ENCODE measurements around the gene GSDME. TPM values are rescaled to one million over a fixed set of nuclear protein-coding genes. Genes with fewer than 3 reads are reported as not detected.

GSDME gene
- total RNA-seq, 1 donor from 2014 or later, result 10.8 TPM

- no peak for DNase-seq (ENCODE audit: extremely low spot score, unreplicated experiment)
- Mint-ChIP-seq H3K27ac (no peak overlapping the region), H3K27me3 (no peaks in the 10 kb centered on the region), H3K36me3 (no peaks in the 10 kb centered on the region), H3K9me3 (no peaks in the 10 kb centered on the region), H3K4me1 (ENCODE audit: unreplicated experiment) (no peaks in the 10 kb centered on the region), H3K4me3 (no peak overlapping the region)
- no peak for TF ChIP-seq CTCF (conservative IDR thresholded peaks at IDR 0.05)
Measured at GRCh38 chr7:24788961-24789576, 31.8 kb upstream of the GSDME start.

- Mint-ChIP-seq H3K27me3 (no peaks in the 10 kb centered on the region), H3K4me1 (ENCODE audit: unreplicated experiment) (no peaks in the 10 kb centered on the region), H3K4me3 (no peak overlapping the region), H3K36me3 (peaks cover 6% of the 10 kb centered on the region), H3K9me3 (peaks cover 7% of the 10 kb centered on the region), H3K27ac (no peak overlapping the region)
- no peak for DNase-seq (ENCODE audit: extremely low spot score, unreplicated experiment)
- peak; percentile 62 for TF ChIP-seq CTCF (conservative IDR thresholded peaks at IDR 0.05)
Measured at GRCh38 chr7:24788075-24788474, 30.8 kb upstream of the GSDME start.

GRCh38 chr7:24786941-24787340 is 29.7 kb upstream of the GSDME start:
- no peak overlapping the region for H3K4me3 Mint-ChIP-seq
- H3K27ac Mint-ChIP-seq, result no peak overlapping the region
- H3K36me3 Mint-ChIP-seq, result peaks cover 6% of the 10 kb centered on the region
- H3K27me3 Mint-ChIP-seq, result no peaks in the 10 kb centered on the region
- DNase-seq (ENCODE audit: extremely low spot score, unreplicated experiment), result no peak
- TF ChIP-seq CTCF (conservative IDR thresholded peaks at IDR 0.05), result no peak
- no peaks in the 10 kb centered on the region for H3K4me1 Mint-ChIP-seq (ENCODE audit: unreplicated experiment)
- peaks cover 7% of the 10 kb centered on the region for H3K9me3 Mint-ChIP-seq

- H3K9me3 Mint-ChIP-seq, result peaks cover 7% of the 10 kb centered on the region
- no peaks in the 10 kb centered on the region for H3K4me1 Mint-ChIP-seq (ENCODE audit: unreplicated experiment)
- H3K36me3 Mint-ChIP-seq, result peaks cover 6% of the 10 kb centered on the region
- DNase-seq (ENCODE audit: extremely low spot score, unreplicated experiment), result no peak
- no peak overlapping the region for H3K4me3 Mint-ChIP-seq
- H3K27me3 Mint-ChIP-seq, result no peaks in the 10 kb centered on the region
- no peak for TF ChIP-seq CTCF (conservative IDR thresholded peaks at IDR 0.05)
- no peak overlapping the region for H3K27ac Mint-ChIP-seq
Measured at GRCh38 chr7:24786306-24786705, 29.0 kb upstream of the GSDME start.

- TF ChIP-seq CTCF (conservative IDR thresholded peaks at IDR 0.05), result no peak
Measured at GRCh38 chr7:24784277-24784676, 27.0 kb upstream of the GSDME start.

GRCh38 chr7:24783698-24784097 is 26.4 kb upstream of the GSDME start:
- H3K36me3 Mint-ChIP-seq, result peaks cover 6% of the 10 kb centered on the region
- TF ChIP-seq CTCF (conservative IDR thresholded peaks at IDR 0.05), result no peak
- DNase-seq (ENCODE audit: extremely low spot score, unreplicated experiment), result no peak

More at GRCh38 chr7:24784277-24784676, 27.0 kb upstream of the GSDME start:
- no peaks in the 10 kb centered on the region for H3K27me3 Mint-ChIP-seq
- DNase-seq (ENCODE audit: extremely low spot score, unreplicated experiment), result no peak
- no peaks in the 10 kb centered on the region for H3K4me1 Mint-ChIP-seq (ENCODE audit: unreplicated experiment)
- H3K9me3 Mint-ChIP-seq, result peaks cover 7% of the 10 kb centered on the region
- H3K27ac Mint-ChIP-seq, result no peak overlapping the region
- H3K36me3 Mint-ChIP-seq, result peaks cover 6% of the 10 kb centered on the region
- H3K4me3 Mint-ChIP-seq, result no peak overlapping the region

More at GRCh38 chr7:24783698-24784097, 26.4 kb upstream of the GSDME start:
- no peak overlapping the region for H3K4me3 Mint-ChIP-seq
- no peaks in the 10 kb centered on the region for H3K27me3 Mint-ChIP-seq
- H3K4me1 Mint-ChIP-seq (ENCODE audit: unreplicated experiment), result no peaks in the 10 kb centered on the region
- peaks cover 7% of the 10 kb centered on the region for H3K9me3 Mint-ChIP-seq
- no peak overlapping the region for H3K27ac Mint-ChIP-seq

Measured in type B pancreatic cell (in vitro differentiated cells).